Activated T-cell treated with anti-CD3 and anti-CD28 coated beads, Interleukin-2, amount 50 U/mL, for 72 hours (primary cell): Measurements from ENCODE around the gene COQ3. TPM values are rescaled to one million over a fixed set of nuclear protein-coding genes. Genes with fewer than 3 reads are reported as not detected.
A peak's percentile ranks its signal among the peaks of the same experiment; 100 is the strongest.

Experiments used
- ATAC-seq, 2 donors: fragments of 150-1000 bp; cut with Tn5 transposase; replicated peaks in 1 of 2; 2 replicates each; pipeline ENCODE4 v1.10.0; 2021; ENCODE audit warnings: moderate library complexity in 2 of 2, mild to moderate bottlenecking in 1 of 2
- DNase-seq, 2 donors: peaks; one replicate each; pipeline ENCODE4 v3.0.0; 2021 to 2022; ENCODE audit warnings: mixed read lengths in 1 of 2
- H3K27ac Mint-ChIP-seq: one replicate; pipeline ENCODE4 v1.8.0; 2022; ENCODE audit warnings: mild to moderate bottlenecking, moderate library complexity, mixed read lengths
- H3K27me3 Mint-ChIP-seq: one replicate; pipeline ENCODE4 v1.8.0; 2022; ENCODE audit warnings: low read depth, mixed read lengths
- H3K36me3 Mint-ChIP-seq, 2 donors: one replicate each; pipeline ENCODE4 v1.8.0; 2022; ENCODE audit warnings: mixed read lengths in 2 of 2, mild to moderate bottlenecking in 1 of 2; ENCODE audit not compliant: insufficient read depth in 2 of 2
- H3K4me1 Mint-ChIP-seq: one replicate; pipeline ENCODE4 v1.8.0; 2022; ENCODE audit warnings: low read depth, mixed read lengths
- H3K4me3 Mint-ChIP-seq, 2 donors: one replicate each; pipeline ENCODE4 v1.8.0; 2022; ENCODE audit warnings: mild to moderate bottlenecking in 2 of 2, mixed read lengths in 2 of 2, moderate library complexity in 2 of 2
- H3K9me3 Mint-ChIP-seq, 2 donors: one replicate each; pipeline ENCODE4 v1.8.0; 2022; ENCODE audit warnings: mixed read lengths in 2 of 2
- total RNA-seq, 2 donors: library from RNA; stranded (reverse); gene quantifications; one replicate each; pipeline ENCODE4 v1.2.3, GENCODE V29; 2022

Gene COQ3
- total RNA-seq, 2 donors from 2014 or later: 7.0 to 11.8 TPM

- peak; percentile 31 to 38 for ATAC-seq
- no peaks in the 10 kb centered on the region for H3K27me3 Mint-ChIP-seq
- H3K36me3 Mint-ChIP-seq: peaks cover 6 to 24% of the 10 kb centered on the region in 2 donors
Measured at GRCh38 chr6:99416892-99417767, 23.1 kb upstream of the COQ3 start.

DNA sequence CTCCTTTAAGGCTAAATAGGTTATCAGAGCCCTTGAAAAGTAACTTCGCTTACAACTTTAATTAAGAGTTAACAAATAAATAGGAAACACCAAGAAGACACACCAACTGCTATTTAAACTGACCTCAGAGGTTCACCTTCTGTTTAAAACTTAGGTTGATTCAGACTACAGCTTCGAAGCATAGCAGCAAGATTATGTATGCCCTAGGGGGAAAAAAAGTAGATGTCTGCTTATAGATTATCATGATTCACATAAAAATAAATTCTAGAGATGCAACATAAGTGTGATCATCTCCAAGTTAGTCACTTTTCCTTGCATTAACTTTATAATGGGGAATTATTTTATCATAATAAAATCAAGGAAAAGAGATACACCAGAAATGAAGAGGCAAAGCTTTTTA is 22.2 kb upstream of the COQ3 start:
- no peak for ATAC-seq
- Mint-ChIP-seq H3K9me3 (no peaks in the 10 kb centered on the region), H3K27me3 (no peaks in the 10 kb centered on the region), H3K27ac (peak overlapping the region; percentile 63), H3K4me1 (peaks cover 53% of the 10 kb centered on the region), H3K4me3 (no peak overlapping the region), H3K36me3 (peaks cover 4 to 19% of the 10 kb centered on the region in 2 donors)
- no peak for DNase-seq

More at GRCh38 chr6:99416892-99417767, 23.1 kb upstream of the COQ3 start:
- H3K4me3 Mint-ChIP-seq: peak overlapping the region; percentile 54 to 78
- no peak for DNase-seq
- H3K4me1 Mint-ChIP-seq: peaks cover 63% of the 10 kb centered on the region
- peak overlapping the region; percentile 39 for H3K27ac Mint-ChIP-seq
- no peaks in the 10 kb centered on the region for H3K9me3 Mint-ChIP-seq

DNA sequence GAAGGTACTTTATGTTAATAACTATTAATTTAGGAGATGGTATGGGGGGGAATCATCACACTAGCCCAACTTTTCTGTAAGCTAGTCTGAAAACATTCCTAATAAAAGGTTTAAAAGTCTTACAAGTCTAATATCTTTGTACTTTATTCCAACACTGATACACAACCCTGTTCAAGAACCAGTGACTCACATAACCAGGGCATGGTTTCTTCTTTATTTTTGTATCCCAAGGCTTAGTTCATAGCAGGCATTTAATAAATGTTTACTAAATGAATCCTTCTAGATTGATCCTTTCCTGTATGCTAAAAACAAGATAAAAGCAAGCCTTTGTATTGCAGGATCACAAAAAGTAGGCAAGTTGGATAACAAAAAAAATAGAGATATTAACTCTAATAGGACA is 21.5 kb upstream of the COQ3 start:
- H3K4me1 Mint-ChIP-seq: peaks cover 46% of the 10 kb centered on the region
- DNase-seq: no peak
- no peak overlapping the region for H3K27ac Mint-ChIP-seq
- H3K27me3 Mint-ChIP-seq: no peaks in the 10 kb centered on the region
- H3K9me3 Mint-ChIP-seq: no peaks in the 10 kb centered on the region
- H3K36me3 Mint-ChIP-seq: peaks cover 4 to 17% of the 10 kb centered on the region in 2 donors
- no peak for ATAC-seq
- H3K4me3 Mint-ChIP-seq: no peak overlapping the region

- peaks cover 2 to 32% of the 10 kb centered on the region in 2 donors for H3K36me3 Mint-ChIP-seq
- peak overlapping the region; percentile 82 for H3K27ac Mint-ChIP-seq
- H3K27me3 Mint-ChIP-seq: no peaks in the 10 kb centered on the region
- H3K4me3 Mint-ChIP-seq: no peak overlapping the region
- no peak for DNase-seq
- ATAC-seq: no peak
- peaks cover 24% of the 10 kb centered on the region for H3K4me1 Mint-ChIP-seq
- H3K9me3 Mint-ChIP-seq: no peaks in the 10 kb centered on the region
Measured at GRCh38 chr6:99412065-99412464, 18.1 kb upstream of the COQ3 start.

DNA sequence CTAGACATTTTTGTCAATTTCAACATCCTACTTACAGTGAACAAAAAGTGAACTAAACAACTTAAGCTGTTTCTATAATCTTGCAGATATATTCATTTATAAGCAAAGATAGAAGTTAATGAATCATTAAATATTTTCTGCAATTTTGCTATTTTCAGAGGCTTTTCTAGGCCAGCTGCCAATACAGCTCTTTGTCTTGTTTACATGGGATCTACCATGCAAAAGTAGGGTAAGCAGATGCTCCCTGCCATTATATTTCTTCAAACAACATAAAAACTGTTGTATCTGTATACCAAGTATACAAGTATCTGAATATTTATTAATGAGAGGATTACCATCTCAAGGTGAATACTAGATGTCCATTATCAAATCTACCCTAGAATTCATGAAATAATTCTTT is 15.7 kb upstream of the COQ3 start:
- Mint-ChIP-seq H3K4me3 (no peak overlapping the region), H3K9me3 (no peaks in the 10 kb centered on the region), H3K36me3 (peaks cover 2 to 42% of the 10 kb centered on the region in 2 donors)

DNA sequence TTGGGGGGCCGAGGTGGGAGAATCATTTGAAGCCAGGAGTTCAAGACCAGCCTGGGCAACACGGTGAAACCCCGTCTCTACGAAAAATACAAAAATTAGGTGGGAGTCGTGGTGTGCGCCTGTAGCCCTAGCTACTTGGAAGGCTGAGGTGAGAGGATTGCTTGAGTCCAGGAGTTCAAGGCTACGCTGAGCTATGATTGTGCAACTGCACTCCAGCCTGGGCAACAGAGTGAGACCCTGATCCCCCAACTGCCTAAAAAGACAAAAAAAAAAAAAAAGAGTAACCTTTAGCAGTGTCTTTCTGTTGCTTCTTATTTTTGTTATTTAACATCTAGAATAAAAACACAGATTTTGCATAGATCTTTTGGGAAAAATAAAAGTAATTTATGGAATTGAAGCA is 13.1 kb upstream of the COQ3 start:
- Mint-ChIP-seq H3K27ac (no peak overlapping the region), H3K4me3 (no peak overlapping the region), H3K9me3 (no peaks in the 10 kb centered on the region), H3K36me3 (peaks cover 4 to 47% of the 10 kb centered on the region in 2 donors), H3K4me1 (no peaks in the 10 kb centered on the region), H3K27me3 (no peaks in the 10 kb centered on the region)
- DNase-seq (no peak), ATAC-seq (no peak)

More for the DNA sequence above, 15.7 kb upstream of the COQ3 start:
- Mint-ChIP-seq H3K27ac (no peak overlapping the region), H3K4me1 (peaks cover 16% of the 10 kb centered on the region), H3K27me3 (no peaks in the 10 kb centered on the region)
- no peak for DNase-seq
- no peak for ATAC-seq

DNA sequence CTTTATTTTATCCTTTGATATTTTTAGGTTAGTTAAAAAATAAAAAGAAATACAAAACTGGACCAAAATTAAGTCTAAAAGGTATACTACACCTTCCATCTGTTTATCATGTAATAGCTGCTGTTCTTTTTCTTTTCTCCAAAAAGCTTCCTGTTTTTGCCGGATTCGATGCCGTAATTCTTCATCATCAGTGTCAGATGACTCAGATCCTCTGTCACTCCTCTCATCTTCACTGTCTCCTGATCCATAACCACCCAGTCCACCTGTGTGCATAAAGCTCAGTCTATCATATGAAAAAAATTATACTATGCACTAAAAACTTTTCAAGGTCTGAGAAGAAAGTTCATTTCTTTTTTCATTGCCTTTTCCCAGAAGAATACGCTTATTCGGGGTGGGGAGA is 8.5 kb upstream of the COQ3 start:
- DNase-seq (no peak), ATAC-seq (no peak)

GRCh38 chr6:99397287-99397686 is 3.3 kb upstream of the COQ3 start:
- ATAC-seq (no peak), DNase-seq (no peak)
- Mint-ChIP-seq H3K27ac (no peak overlapping the region), H3K4me3 (no peak overlapping the region), H3K9me3 (no peaks in the 10 kb centered on the region), H3K36me3 (peaks cover 4 to 13% of the 10 kb centered on the region in 2 donors), H3K4me1 (peaks cover 18% of the 10 kb centered on the region), H3K27me3 (no peaks in the 10 kb centered on the region)

More for the DNA sequence above, 8.5 kb upstream of the COQ3 start:
- H3K4me3 Mint-ChIP-seq: no peak overlapping the region
- no peaks in the 10 kb centered on the region for H3K9me3 Mint-ChIP-seq
- no peaks in the 10 kb centered on the region for H3K27me3 Mint-ChIP-seq
- H3K4me1 Mint-ChIP-seq: no peaks in the 10 kb centered on the region
- H3K36me3 Mint-ChIP-seq: peaks cover 8 to 39% of the 10 kb centered on the region in 2 donors
- H3K27ac Mint-ChIP-seq: no peak overlapping the region

DNA sequence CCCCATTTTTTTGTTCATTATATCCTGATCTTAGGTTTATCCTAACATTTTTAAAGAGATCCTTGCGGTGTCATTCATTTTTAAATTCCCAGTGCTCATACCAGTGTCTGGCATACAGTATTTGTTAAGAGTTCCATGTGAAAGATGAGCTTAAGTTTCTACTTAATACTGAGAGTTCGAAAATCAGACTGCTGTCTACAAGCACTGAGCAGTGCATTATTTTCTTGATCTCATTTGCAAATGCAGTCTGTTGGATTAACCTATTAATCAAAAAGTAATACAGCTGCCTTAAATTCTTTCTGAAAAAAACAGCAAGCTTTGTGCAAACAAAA is 663 bp downstream of the COQ3 start:
- Mint-ChIP-seq H3K4me3 (peak overlapping the region; percentile 93 to 97), H3K36me3 (peaks cover 0 to 2% of the 10 kb centered on the region in 2 donors), H3K9me3 (no peaks in the 10 kb centered on the region), H3K4me1 (peaks cover 20% of the 10 kb centered on the region), H3K27ac (peak overlapping the region; percentile 98), H3K27me3 (no peaks in the 10 kb centered on the region)
- DNase-seq (no peak), ATAC-seq (peak; percentile 11 to 20)

DNA sequence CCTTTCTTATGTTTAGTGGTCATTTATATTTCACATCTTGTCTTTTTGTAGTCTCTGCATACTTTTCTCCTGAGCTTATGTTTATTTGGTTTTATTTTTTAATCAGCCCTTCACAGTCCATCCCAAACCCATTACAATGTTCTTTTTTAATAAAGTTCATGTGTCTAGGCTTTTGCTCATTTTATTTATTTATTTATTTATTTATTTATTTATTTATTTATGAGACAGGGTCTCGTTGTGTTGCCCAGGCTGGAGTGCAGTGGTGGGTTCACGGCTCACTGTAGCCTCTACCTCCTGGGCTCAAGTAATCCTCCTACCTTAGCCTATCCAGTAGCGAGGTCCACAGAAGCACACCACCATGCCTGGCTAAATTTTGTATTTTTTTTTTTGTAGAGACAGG is 3.1 kb downstream of the COQ3 start:
- Mint-ChIP-seq H3K27ac (no peak overlapping the region), H3K9me3 (no peaks in the 10 kb centered on the region), H3K27me3 (no peaks in the 10 kb centered on the region), H3K36me3 (no peaks in the 10 kb centered on the region), H3K4me1 (peaks cover 20% of the 10 kb centered on the region), H3K4me3 (no peak overlapping the region)
- ATAC-seq: no peak
- no peak for DNase-seq

DNA sequence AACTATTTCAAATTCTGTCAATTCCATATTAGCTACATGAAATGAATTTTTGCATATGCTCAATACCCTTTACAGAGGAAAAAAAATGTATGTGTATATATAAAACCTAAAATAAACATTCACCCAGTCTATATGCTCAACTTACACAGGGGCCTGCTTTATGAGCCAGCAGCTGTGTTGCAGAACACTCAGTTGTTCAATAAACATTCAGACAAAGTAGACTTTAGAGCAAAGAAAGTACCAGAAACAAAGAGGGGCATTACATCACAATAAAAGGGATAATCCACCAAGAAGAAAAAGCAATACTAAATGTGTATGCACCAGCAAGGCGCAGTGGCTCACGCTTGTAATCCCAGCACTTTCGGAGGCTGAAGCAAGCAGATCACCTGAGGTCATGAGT is 9.5 kb downstream of the COQ3 start:
- no peaks in the 10 kb centered on the region for H3K27me3 Mint-ChIP-seq
- H3K4me3 Mint-ChIP-seq: no peak overlapping the region
- no peaks in the 10 kb centered on the region for H3K36me3 Mint-ChIP-seq
- H3K4me1 Mint-ChIP-seq: no peaks in the 10 kb centered on the region
- no peaks in the 10 kb centered on the region for H3K9me3 Mint-ChIP-seq
- ATAC-seq (no peak), DNase-seq (no peak)
- no peak overlapping the region for H3K27ac Mint-ChIP-seq

- Mint-ChIP-seq H3K36me3 (no peaks in the 10 kb centered on the region), H3K4me1 (no peaks in the 10 kb centered on the region), H3K9me3 (no peaks in the 10 kb centered on the region), H3K27ac (no peak overlapping the region), H3K27me3 (no peaks in the 10 kb centered on the region), H3K4me3 (no peak overlapping the region)
- DNase-seq: no peak
- ATAC-seq: no peak
Measured at GRCh38 chr6:99378636-99379035, 15.4 kb downstream of the COQ3 start.

GRCh38 chr6:99369533-99369932 is 24.5 kb downstream of the COQ3 start:
- ATAC-seq: no peak

GRCh38 chr6:99366852-99367251 is 27.1 kb downstream of the COQ3 start:
- H3K4me1 Mint-ChIP-seq: peaks cover 24% of the 10 kb centered on the region
- no peak overlapping the region for H3K27ac Mint-ChIP-seq
- ATAC-seq: no peak
- H3K27me3 Mint-ChIP-seq: peaks cover 1% of the 10 kb centered on the region
- no peaks in the 10 kb centered on the region for H3K36me3 Mint-ChIP-seq
- no peaks in the 10 kb centered on the region for H3K9me3 Mint-ChIP-seq
- H3K4me3 Mint-ChIP-seq: no peak overlapping the region
- no peak for DNase-seq

More at GRCh38 chr6:99369533-99369932, 24.5 kb downstream of the COQ3 start:
- Mint-ChIP-seq H3K9me3 (no peaks in the 10 kb centered on the region), H3K27me3 (no peaks in the 10 kb centered on the region), H3K4me3 (no peak overlapping the region), H3K36me3 (no peaks in the 10 kb centered on the region), H3K27ac (no peak overlapping the region), H3K4me1 (peaks cover under 1% of the 10 kb centered on the region)
- no peak for DNase-seq
